Measurements from ENCODE around the gene VPS26C. TPM values are rescaled to one million over a fixed set of nuclear protein-coding genes. Genes with fewer than 3 reads are reported as not detected.

The VPS26C gene
- total RNA-seq, 1 experiment from 2014 or later = 58.0 TPM

GRCh38 chr21:37251294-37251634 lies 15.9 kb downstream of the VPS26C start:
- Histone ChIP-seq H3K27ac (ENCODE audit: insufficient read length, low read depth, low read length) (no peak overlapping the region), H3K23me2 (ENCODE audit: insufficient read length, low read depth, low read length, poor library complexity, severe bottlenecking) (no peaks in the 10 kb centered on the region), H2BK12ac (ENCODE audit: insufficient read length, low read depth, low read length) (no peak overlapping the region), H2AK5ac (ENCODE audit: insufficient read length, low read length) (no peak overlapping the region), H3K23ac (ENCODE audit: insufficient read length, low read depth, low read length) (no peak overlapping the region), H3T11ph (ENCODE audit: low read length) (no peak overlapping the region), H3K4ac (ENCODE audit: low read depth, low read length) (no peak overlapping the region), H2BK15ac (ENCODE audit: low read depth, low read length) (no peak overlapping the region), H3K79me1 (ENCODE audit: insufficient read depth, low read depth, low read length, poor library complexity, severe bottlenecking) (peaks cover 4% of the 10 kb centered on the region), H2BK5ac (ENCODE audit: insufficient read length, low read length) (no peak overlapping the region), H4K8ac (replicated peaks; ENCODE audit: insufficient read length, low read depth, low read length) (no peak overlapping the region), H2BK120ac (ENCODE audit: low read depth, low read length, poor library complexity, severe bottlenecking) (no peak overlapping the region), H3K9ac (ENCODE audit: extremely low read depth, insufficient read length, low read length) (no peak overlapping the region), H3K56ac (ENCODE audit: insufficient read length, low read depth, low read length) (no peak overlapping the region), H2BK20ac (ENCODE audit: low read depth, low read length, poor library complexity, severe bottlenecking) (no peak overlapping the region), H3K9me3 (ENCODE audit: control insufficient read depth, low read depth, low read length) (no peaks in the 10 kb centered on the region), H3K18ac (ENCODE audit: insufficient read length, low read depth, low read length) (no peak overlapping the region), H4K20me1 (ENCODE audit: control insufficient read depth, insufficient read depth, insufficient read length) (no peaks in the 10 kb centered on the region), H3K14ac (ENCODE audit: insufficient read depth, low read length) (no peak overlapping the region), H4K91ac (ENCODE audit: insufficient read length, low read depth, low read length) (no peak overlapping the region), H4K5ac (ENCODE audit: insufficient read length, low read depth, low read length) (no peak overlapping the region), H3K27me3 (ENCODE audit: insufficient read depth, low read length) (no peaks in the 10 kb centered on the region), H3K4me2 (ENCODE audit: insufficient read depth, insufficient read length, low read length) (no peak overlapping the region), H3K79me2 (ENCODE audit: insufficient read depth, low read length) (peaks cover 4% of the 10 kb centered on the region; the same call in 1 of the 2 replicates), H2AFZ (ENCODE audit: low read length) (no peak overlapping the region), H3K4me1 (ENCODE audit: insufficient read depth, low read length) (no peaks in the 10 kb centered on the region)
- Mint-ChIP-seq H3K9me3 (no peaks in the 10 kb centered on the region), H3K4me3 (no peak overlapping the region), H3K27ac (no peak overlapping the region), H3K4me1 (peaks cover 9 to 16% of the 10 kb centered on the region in 2 experiments), H3K27me3 (ENCODE audit: low read depth) (no peaks in the 10 kb centered on the region), H3K36me3 (ENCODE audit: insufficient read depth in 1 of 3, low read depth in 3 of 3) (peaks cover 0 to 5% (median 1%) of the 10 kb centered on the region in 3 experiments; a peak in 4 of 7 replicates)
- WGBS (ENCODE audit: extremely low coverage, insufficient read length, low lambda C conversion rate) = no CpG with 5 or more reads among the region's 2 CpGs
- no peak for DNase-seq
- TF ChIP-seq CTCF (conservative IDR thresholded peaks at IDR 0.05) = no peak

All from H9 (cell line).